PC-9 (cell line): ENCODE data around the gene GOLGA6A.

Experiments used
- CTCF ChIP-seq: fragments of 200-600 bp; sonication (generic); conservative IDR thresholded peaks from 2 replicates; pipeline ENCODE4 v1.6.1; 2017; ENCODE audit warnings: mixed run types, antibody characterized with exemption, mild to moderate bottlenecking, moderate library complexity
- EZH2 ChIP-seq: fragments of 200-600 bp; sonication (generic); IDR thresholded peaks from 2 replicates; pipeline ENCODE4 v1.8.0; 2017; ENCODE audit warnings: antibody characterized with exemption, low read depth

GRCh38 chr15:74050127-74050526 lies 32.2 kb downstream of the GOLGA6A start:
- TF ChIP-seq CTCF (no peak), EZH2 (no peak)
